K562 (cell line): ENCODE measurements around the gene CDK4. TPM values are rescaled to one million over a fixed set of nuclear protein-coding genes. Genes with fewer than 3 reads are reported as not detected.

Experiments
- BRF1 ChIP-seq: IDR thresholded peaks from 3 replicates; pipeline ENCODE4 v1.6.1; 2011; ENCODE audit warnings: borderline replicate concordance, mild to moderate bottlenecking; ENCODE audit not compliant: insufficient read length; ENCODE audit errors: extremely low read depth
- FOXK1 ChIP-seq: sonication (generic); formaldehyde crosslinking; IDR thresholded peaks from 2 replicates; pipeline ENCODE4 v1.8.0; 2022; ENCODE audit warnings: missing genetic modification reagents, mild to moderate bottlenecking, borderline replicate concordance
- FOXK2 ChIP-seq, 2 experiments: fragments of 450-650 bp; IDR thresholded peaks in 1 of 2; conservative IDR thresholded peaks in 1 of 2; 2 replicates each; pipeline ENCODE4 v1.6.1; 2016; ENCODE audit warnings: low read depth in 2 of 2, mild to moderate bottlenecking in 1 of 2
- KAT2B ChIP-seq: IDR thresholded peaks from one replicate; pipeline ENCODE4 v1.6.1; 2012; ENCODE audit warnings: low read depth, mild to moderate bottlenecking, control low read depth, inconsistent platforms, low read length, moderate library complexity
- KDM1A ChIP-seq, 2 experiments: fragments of 450-650 bp; IDR thresholded peaks; 2 replicates each; pipeline ENCODE4 v1.6.1; 2016; ENCODE audit warnings: mild to moderate bottlenecking in 2 of 2
- MIER1 ChIP-seq: fragments of 450-650 bp; IDR thresholded peaks from 2 replicates; pipeline ENCODE4 v1.6.1; 2016; ENCODE audit warnings: antibody characterized with exemption, mild to moderate bottlenecking, low read depth
- ZSCAN29 ChIP-seq: fragments of 450-650 bp; IDR thresholded peaks from 2 replicates; pipeline ENCODE4 v1.6.1; 2017
- polyA plus RNA-seq, 8 experiments: library from polyadenylated mRNA; depleted of rRNA in 4 of 8; stranded (reverse) in 5 of 8; unstranded in 3 of 8; fragments of >200 nt; fragmentation: Nextera tagmentation in 2 of 8; fragmentation: Illumina TruSeq in 1 of 8; extraction: Ambion mirVana in 2 of 8; extraction: Trizol in 1 of 8; gene quantifications; 2 replicates each; pipeline versions ENCODE4 v1.2.1 to v1.2.3, GENCODE V29; 2011 to 2014; ENCODE audit warnings: inconsistent platforms in 1 of 8, missing spikeins in 1 of 8
- total RNA-seq, 7 experiments: library from RNA; depleted of rRNA in 6 of 7; stranded (reverse); fragments of >200 nt in 6 of 7; fragmentation: Illumina TruSeq in 2 of 7; extraction: Trizol in 2 of 7; gene quantifications; 2 replicates each; pipeline versions ENCODE4 v1.2.1 to v1.2.3, GENCODE V29; 2011 to 2021; ENCODE audit warnings: low replicate concordance in 1 of 7
- TF ChIP-seq, protein P1 (sequence below): fragments of 450-650 bp; IDR thresholded peaks from 2 replicates; pipeline ENCODE4 v1.6.1; 2016; ENCODE audit warnings: borderline replicate concordance
- TF ChIP-seq, protein P2 (sequence below), 2 experiments: IDR thresholded peaks; 2 replicates each; pipeline ENCODE4 v1.6.1; 2011; ENCODE audit warnings: borderline replicate concordance in 1 of 2, control low read depth in 1 of 2, low read depth in 1 of 2, low read length in 1 of 2, mild to moderate bottlenecking in 1 of 2, mixed read lengths in 1 of 2, moderate library complexity in 1 of 2; ENCODE audit not compliant: insufficient read depth in 1 of 2, insufficient read length in 1 of 2, poor library complexity in 1 of 2, severe bottlenecking in 1 of 2; ENCODE audit errors: extremely low read depth in 1 of 2
- TF ChIP-seq, protein P3 (sequence below): IDR thresholded peaks from 3 replicates; pipeline ENCODE4 v1.6.1; 2011; ENCODE audit warnings: borderline replicate concordance, mild to moderate bottlenecking; ENCODE audit not compliant: insufficient read length, insufficient read depth
- TF ChIP-seq, protein P4 (sequence below): fragments of 450-650 bp; formaldehyde crosslinking; IDR thresholded peaks from 2 replicates; pipeline ENCODE4 v1.4.0; 2020; ENCODE audit warnings: mild to moderate bottlenecking, moderate library complexity
- TF ChIP-seq, protein P5 (sequence below): fragments of 450-650 bp; IDR thresholded peaks from 2 replicates; pipeline ENCODE4 v1.6.1; 2017; ENCODE audit warnings: antibody characterized with exemption, mild to moderate bottlenecking
- TF ChIP-seq, protein P6 (sequence below), 2 experiments: fragments of 450-650 bp; conservative IDR thresholded peaks; 2 replicates each; pipeline ENCODE4 v1.6.1; 2017; ENCODE audit warnings: mild to moderate bottlenecking in 2 of 2, moderate library complexity in 2 of 2

CDK4 gene
- total and polyA plus RNA-seq, 9 of the 15 experiments (the other 6 are each of a cell fraction or from before 2014, with no cell fraction given), result 37.8 to 436 (median 238) TPM

DNA sequence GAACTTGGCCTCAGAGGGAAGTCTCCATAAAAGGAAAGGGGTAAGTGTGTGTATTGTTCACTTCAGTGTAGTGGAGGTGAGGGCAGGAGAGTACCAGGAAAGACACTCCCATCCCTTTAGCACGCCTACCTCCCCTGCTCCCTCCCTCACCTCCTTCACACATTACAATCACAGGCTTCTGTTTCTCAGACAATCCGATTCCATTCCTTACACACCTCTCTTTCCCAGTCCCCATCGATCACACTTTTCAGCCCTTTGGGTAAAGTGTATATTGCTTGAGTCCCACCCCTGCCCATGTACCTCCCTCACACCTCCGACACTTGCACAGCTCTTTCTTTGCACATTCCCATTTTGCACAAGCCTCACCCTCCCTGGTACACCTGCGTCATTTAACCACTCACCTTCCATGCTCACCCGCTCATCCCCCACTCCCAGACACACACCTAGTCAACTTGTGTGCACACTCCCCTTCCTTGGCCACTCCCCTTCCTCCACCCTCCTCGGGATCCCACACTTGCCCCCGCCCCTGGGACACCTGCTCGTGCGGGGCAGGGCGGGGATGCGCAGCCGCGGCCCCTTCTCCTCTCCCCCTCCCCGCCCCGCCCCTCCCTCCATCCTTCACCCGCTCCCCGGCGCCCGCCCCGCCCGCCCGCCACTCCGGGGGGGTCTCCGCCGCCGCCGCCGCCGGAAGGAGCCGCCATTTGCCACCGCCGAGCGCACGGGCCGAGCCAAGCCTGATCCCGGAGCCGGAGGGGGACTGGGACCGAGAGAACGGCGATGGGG lies 2.5 kb upstream of the CDK4 start, which contains the start of gene MARCHF9 (continued):
- TF ChIP-seq FOXK2 (conservative IDR thresholded peaks at IDR 0.05 in 1 of 2, IDR thresholded peaks at IDR 0.05 in 1 of 2; ENCODE audit: low read depth in 2 of 2), result peak; percentile 23 to 48; a peak in 1 of 4 replicates
- TF ChIP-seq, protein P1, sequence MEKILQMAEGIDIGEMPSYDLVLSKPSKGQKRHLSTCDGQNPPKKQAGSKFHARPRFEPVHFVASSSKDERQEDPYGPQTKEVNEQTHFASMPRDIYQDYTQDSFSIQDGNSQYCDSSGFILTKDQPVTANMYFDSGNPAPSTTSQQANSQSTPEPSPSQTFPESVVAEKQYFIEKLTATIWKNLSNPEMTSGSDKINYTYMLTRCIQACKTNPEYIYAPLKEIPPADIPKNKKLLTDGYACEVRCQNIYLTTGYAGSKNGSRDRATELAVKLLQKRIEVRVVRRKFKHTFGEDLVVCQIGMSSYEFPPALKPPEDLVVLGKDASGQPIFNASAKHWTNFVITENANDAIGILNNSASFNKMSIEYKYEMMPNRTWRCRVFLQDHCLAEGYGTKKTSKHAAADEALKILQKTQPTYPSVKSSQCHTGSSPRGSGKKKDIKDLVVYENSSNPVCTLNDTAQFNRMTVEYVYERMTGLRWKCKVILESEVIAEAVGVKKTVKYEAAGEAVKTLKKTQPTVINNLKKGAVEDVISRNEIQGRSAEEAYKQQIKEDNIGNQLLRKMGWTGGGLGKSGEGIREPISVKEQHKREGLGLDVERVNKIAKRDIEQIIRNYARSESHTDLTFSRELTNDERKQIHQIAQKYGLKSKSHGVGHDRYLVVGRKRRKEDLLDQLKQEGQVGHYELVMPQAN, result peak; percentile 61; the same call in 1 of the 2 replicates
- TF ChIP-seq BRF1, result no peak
- TF ChIP-seq, protein P2, sequence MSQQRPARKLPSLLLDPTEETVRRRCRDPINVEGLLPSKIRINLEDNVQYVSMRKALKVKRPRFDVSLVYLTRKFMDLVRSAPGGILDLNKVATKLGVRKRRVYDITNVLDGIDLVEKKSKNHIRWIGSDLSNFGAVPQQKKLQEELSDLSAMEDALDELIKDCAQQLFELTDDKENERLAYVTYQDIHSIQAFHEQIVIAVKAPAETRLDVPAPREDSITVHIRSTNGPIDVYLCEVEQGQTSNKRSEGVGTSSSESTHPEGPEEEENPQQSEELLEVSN (IDR thresholded peaks at IDR 0.05; ENCODE audit: borderline replicate concordance in 1 of 2, extremely low read depth in 1 of 2, insufficient read depth in 1 of 2, insufficient read length in 1 of 2, low read depth in 1 of 2, low read length in 1 of 2, poor library complexity in 1 of 2, severe bottlenecking in 1 of 2), result no peak
- TF ChIP-seq KDM1A (IDR thresholded peaks at IDR 0.05), result peak in 1 of 2 experiments; percentile 64; a peak in 1 of 4 replicates
- TF ChIP-seq, protein P3, sequence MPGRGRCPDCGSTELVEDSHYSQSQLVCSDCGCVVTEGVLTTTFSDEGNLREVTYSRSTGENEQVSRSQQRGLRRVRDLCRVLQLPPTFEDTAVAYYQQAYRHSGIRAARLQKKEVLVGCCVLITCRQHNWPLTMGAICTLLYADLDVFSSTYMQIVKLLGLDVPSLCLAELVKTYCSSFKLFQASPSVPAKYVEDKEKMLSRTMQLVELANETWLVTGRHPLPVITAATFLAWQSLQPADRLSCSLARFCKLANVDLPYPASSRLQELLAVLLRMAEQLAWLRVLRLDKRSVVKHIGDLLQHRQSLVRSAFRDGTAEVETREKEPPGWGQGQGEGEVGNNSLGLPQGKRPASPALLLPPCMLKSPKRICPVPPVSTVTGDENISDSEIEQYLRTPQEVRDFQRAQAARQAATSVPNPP, result no peak
- no peak for TF ChIP-seq KAT2B
- TF ChIP-seq, protein P4, sequence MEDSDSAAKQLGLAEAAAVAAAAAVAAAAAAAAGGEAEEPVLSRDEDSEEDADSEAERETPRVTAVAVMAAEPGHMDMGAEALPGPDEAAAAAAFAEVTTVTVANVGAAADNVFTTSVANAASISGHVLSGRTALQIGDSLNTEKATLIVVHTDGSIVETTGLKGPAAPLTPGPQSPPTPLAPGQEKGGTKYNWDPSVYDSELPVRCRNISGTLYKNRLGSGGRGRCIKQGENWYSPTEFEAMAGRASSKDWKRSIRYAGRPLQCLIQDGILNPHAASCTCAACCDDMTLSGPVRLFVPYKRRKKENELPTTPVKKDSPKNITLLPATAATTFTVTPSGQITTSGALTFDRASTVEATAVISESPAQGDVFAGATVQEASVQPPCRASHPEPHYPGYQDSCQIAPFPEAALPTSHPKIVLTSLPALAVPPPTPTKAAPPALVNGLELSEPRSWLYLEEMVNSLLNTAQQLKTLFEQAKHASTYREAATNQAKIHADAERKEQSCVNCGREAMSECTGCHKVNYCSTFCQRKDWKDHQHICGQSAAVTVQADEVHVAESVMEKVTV, result no peak
- no peak for TF ChIP-seq ZSCAN29
- TF ChIP-seq, protein P5, sequence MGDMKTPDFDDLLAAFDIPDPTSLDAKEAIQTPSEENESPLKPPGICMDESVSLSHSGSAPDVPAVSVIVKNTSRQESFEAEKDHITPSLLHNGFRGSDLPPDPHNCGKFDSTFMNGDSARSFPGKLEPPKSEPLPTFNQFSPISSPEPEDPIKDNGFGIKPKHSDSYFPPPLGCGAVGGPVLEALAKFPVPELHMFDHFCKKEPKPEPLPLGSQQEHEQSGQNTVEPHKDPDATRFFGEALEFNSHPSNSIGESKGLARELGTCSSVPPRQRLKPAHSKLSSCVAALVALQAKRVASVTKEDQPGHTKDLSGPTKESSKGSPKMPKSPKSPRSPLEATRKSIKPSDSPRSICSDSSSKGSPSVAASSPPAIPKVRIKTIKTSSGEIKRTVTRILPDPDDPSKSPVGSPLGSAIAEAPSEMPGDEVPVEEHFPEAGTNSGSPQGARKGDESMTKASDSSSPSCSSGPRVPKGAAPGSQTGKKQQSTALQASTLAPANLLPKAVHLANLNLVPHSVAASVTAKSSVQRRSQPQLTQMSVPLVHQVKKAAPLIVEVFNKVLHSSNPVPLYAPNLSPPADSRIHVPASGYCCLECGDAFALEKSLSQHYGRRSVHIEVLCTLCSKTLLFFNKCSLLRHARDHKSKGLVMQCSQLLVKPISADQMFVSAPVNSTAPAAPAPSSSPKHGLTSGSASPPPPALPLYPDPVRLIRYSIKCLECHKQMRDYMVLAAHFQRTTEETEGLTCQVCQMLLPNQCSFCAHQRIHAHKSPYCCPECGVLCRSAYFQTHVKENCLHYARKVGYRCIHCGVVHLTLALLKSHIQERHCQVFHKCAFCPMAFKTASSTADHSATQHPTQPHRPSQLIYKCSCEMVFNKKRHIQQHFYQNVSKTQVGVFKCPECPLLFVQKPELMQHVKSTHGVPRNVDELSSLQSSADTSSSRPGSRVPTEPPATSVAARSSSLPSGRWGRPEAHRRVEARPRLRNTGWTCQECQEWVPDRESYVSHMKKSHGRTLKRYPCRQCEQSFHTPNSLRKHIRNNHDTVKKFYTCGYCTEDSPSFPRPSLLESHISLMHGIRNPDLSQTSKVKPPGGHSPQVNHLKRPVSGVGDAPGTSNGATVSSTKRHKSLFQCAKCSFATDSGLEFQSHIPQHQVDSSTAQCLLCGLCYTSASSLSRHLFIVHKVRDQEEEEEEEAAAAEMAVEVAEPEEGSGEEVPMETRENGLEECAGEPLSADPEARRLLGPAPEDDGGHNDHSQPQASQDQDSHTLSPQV, result no peak
- TF ChIP-seq, protein P6, sequence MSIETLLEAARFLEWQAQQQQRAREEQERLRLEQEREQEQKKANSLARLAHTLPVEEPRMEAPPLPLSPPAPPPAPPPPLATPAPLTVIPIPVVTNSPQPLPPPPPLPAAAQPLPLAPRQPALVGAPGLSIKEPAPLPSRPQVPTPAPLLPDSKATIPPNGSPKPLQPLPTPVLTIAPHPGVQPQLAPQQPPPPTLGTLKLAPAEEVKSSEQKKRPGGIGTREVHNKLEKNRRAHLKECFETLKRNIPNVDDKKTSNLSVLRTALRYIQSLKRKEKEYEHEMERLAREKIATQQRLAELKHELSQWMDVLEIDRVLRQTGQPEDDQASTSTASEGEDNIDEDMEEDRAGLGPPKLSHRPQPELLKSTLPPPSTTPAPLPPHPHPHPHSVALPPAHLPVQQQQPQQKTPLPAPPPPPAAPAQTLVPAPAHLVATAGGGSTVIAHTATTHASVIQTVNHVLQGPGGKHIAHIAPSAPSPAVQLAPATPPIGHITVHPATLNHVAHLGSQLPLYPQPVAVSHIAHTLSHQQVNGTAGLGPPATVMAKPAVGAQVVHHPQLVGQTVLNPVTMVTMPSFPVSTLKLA (conservative IDR thresholded peaks at IDR 0.05), result no peak
- 0 out of 2 replicates have a peak, but pooled peaks have one; percentile 30 for TF ChIP-seq MIER1
- TF ChIP-seq FOXK1 (CRISPR knock-in tag), result no peak
